ENCODE results near the gene STRBP.

DNA sequence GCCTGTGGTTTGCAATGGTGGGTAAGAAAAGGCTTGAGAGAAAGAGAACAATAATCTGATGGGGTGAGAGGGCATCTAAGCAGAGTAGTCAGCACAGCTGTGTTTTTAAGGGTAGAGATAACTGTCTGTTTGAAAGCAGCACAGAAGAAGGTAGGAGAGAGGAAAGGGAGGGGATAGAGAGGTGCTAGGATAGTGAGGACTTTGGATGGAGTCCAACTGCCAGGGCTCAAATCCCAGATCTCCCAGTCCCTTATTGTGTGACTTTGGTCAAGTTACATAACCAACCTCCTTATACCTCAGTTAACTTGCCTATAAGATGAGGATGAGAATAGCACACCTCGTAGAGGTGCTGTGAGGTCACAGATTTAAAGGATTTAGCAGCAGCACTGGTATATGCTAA is 179.3 kb downstream of the STRBP start:
- TF ChIP-seq, protein P1, sequence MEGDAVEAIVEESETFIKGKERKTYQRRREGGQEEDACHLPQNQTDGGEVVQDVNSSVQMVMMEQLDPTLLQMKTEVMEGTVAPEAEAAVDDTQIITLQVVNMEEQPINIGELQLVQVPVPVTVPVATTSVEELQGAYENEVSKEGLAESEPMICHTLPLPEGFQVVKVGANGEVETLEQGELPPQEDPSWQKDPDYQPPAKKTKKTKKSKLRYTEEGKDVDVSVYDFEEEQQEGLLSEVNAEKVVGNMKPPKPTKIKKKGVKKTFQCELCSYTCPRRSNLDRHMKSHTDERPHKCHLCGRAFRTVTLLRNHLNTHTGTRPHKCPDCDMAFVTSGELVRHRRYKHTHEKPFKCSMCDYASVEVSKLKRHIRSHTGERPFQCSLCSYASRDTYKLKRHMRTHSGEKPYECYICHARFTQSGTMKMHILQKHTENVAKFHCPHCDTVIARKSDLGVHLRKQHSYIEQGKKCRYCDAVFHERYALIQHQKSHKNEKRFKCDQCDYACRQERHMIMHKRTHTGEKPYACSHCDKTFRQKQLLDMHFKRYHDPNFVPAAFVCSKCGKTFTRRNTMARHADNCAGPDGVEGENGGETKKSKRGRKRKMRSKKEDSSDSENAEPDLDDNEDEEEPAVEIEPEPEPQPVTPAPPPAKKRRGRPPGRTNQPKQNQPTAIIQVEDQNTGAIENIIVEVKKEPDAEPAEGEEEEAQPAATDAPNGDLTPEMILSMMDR (conservative IDR thresholded peaks at IDR 0.05): no peak
- no peak for TF ChIP-seq EZH2 (IDR thresholded peaks at IDR 0.05; ENCODE audit: low read depth)

All from PC-9 (cell line).